Activated CD4-positive, alpha-beta T cell treated with anti-CD3 and anti-CD28 coated beads, Interleukin-2, amount 10 ng/mL, durations not matched to agents 24 days and 14 days (primary cell): ENCODE data around the gene KHSRP. TPM values are rescaled to one million over a fixed set of nuclear protein-coding genes. Genes with fewer than 3 reads are reported as not detected.
A peak's percentile ranks its signal among the peaks of the same experiment; 100 is the strongest.

Experiments
- DNase-seq: peaks from one replicate; pipeline ENCODE4 v3.0.0; 2022
- H3K27ac Mint-ChIP-seq: one replicate; pipeline ENCODE4 v1.8.0; 2022; ENCODE audit warnings: mild to moderate bottlenecking, mixed read lengths
- H3K27me3 Mint-ChIP-seq: one replicate; pipeline ENCODE4 v1.8.0; 2022; ENCODE audit warnings: mixed read lengths
- H3K36me3 Mint-ChIP-seq: one replicate; pipeline ENCODE4 v1.8.0; 2022; ENCODE audit warnings: low read depth, mild to moderate bottlenecking, mixed read lengths
- H3K4me1 Mint-ChIP-seq: one replicate; pipeline ENCODE4 v1.8.0; 2021; ENCODE audit warnings: mixed read lengths
- H3K4me3 Mint-ChIP-seq: one replicate; pipeline ENCODE4 v1.8.0; 2022; ENCODE audit warnings: mild to moderate bottlenecking, moderate library complexity, mixed read lengths
- H3K9me3 Mint-ChIP-seq: one replicate; pipeline ENCODE4 v1.8.0; 2021; ENCODE audit warnings: mixed read lengths
- intact Hi-C: fragments of 100-400 bp; cut with micrococcal nuclease; formaldehyde crosslinking; loops from one replicate; pipeline ENCODE4 v1.15.1; 2023
- total RNA-seq: library from RNA; stranded (reverse); gene quantifications from 2 replicates; pipeline ENCODE4 v1.2.3, GENCODE V29; 2022

The KHSRP gene
- total RNA-seq, 1 donor from 2014 or later, result 435 TPM

DNA sequence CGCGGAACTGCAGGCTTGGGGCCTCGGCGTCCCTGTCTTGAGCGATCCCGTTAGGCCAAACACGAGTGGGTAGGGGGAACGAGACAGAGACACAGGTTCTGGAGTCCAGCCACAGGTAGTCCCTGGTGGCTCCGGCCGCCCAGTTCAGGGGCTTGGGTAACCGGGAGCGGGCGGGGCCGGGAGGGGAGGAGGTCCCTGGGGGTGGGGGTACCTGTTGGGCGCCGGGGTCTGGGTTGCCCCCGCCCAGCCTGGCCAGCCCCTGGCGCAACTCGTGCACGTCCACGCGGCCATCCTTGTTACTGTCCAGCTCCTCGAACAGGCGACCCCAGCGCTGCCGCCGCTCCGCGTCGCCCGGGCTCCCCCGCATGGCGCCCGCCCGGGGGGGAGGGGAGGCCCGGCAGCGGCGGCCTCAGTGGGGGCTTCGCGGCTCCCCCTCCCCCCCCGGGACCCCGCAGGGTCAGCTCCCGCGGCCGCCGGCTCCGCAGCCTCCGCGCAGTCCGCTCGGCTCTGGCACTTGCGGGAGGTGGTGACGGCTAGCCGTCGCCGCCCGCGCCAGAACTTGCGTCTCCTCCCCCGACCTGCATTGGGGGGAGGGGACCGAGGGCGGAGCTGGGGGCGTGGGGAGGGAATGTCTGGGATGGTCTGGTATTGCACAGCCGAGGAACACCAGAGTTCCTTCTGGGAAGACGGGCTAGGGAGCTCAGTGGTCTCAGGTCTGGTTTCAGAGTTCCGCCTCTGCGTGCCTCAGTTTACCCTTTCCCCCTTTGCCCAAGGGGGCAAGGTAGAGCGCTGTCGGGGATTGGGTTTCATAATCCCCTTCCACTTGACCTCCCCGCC is 34.9 kb upstream of the KHSRP start, which contains the start of gene SLC25A23:
Gene SLC25A23 (minus strand): TSS at position 531 of the 837 bp plus-strand sequence. CDS start 164 bp downstream, at position 367.
- DNase-seq, result peak; percentile 91
- peak within 1 kb of the TSS; percentile 93 for H3K4me3 Mint-ChIP-seq
- H3K27ac Mint-ChIP-seq, result peak within 1 kb of the TSS; percentile 84
- intact Hi-C loops, result loop anchor here (1.0 to 2.0 kb wide), 6 partner anchors 22 to 404 kb away; partner anchors contain the start of genes DENND1C and GTF2F1
- H3K9me3 Mint-ChIP-seq, result peaks cover 7% of the 10 kb centered on the region
- peaks cover 28% of the 10 kb centered on the region for H3K36me3 Mint-ChIP-seq
- no peaks in the 10 kb centered on the region for H3K27me3 Mint-ChIP-seq
- H3K4me1 Mint-ChIP-seq, result peaks cover 13% of the 10 kb centered on the region

DNA sequence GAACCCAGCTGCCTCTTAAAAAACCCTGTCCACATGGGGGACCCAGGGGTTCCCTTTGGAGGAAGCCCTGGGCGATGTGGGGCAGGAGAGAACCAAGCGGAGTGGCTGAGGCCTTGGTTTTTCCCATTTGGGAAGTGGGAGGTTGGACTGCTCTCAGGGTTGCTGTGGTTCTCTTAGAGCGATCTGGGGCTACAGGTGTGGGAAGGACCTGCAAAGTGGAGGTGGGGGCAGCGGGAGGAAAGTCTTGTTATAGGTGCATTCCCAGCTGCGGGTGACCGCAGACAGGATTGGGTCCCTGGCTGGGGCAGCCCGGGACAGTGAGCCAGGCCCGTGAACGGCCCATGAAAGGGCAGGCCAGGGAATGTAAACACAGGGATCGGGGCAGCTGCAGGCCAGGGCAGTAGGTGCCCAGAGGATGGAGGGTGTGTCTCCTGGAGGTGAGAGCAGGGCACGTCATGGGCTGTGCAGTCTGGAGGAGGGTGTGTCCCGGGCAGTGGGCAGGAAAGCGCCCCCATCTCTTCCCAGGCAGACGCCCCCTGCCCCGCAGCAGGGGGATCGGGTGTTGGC is 34.2 kb upstream of the KHSRP start:
- peaks cover 7% of the 10 kb centered on the region for H3K9me3 Mint-ChIP-seq
- intact Hi-C loops, result no loop called here
- H3K27me3 Mint-ChIP-seq, result no peaks in the 10 kb centered on the region
- peaks cover 13% of the 10 kb centered on the region for H3K4me1 Mint-ChIP-seq
- H3K4me3 Mint-ChIP-seq, result peak overlapping the region; percentile 93
- peak overlapping the region; percentile 84 for H3K27ac Mint-ChIP-seq
- H3K36me3 Mint-ChIP-seq, result peaks cover 35% of the 10 kb centered on the region
- no peak for DNase-seq

DNA sequence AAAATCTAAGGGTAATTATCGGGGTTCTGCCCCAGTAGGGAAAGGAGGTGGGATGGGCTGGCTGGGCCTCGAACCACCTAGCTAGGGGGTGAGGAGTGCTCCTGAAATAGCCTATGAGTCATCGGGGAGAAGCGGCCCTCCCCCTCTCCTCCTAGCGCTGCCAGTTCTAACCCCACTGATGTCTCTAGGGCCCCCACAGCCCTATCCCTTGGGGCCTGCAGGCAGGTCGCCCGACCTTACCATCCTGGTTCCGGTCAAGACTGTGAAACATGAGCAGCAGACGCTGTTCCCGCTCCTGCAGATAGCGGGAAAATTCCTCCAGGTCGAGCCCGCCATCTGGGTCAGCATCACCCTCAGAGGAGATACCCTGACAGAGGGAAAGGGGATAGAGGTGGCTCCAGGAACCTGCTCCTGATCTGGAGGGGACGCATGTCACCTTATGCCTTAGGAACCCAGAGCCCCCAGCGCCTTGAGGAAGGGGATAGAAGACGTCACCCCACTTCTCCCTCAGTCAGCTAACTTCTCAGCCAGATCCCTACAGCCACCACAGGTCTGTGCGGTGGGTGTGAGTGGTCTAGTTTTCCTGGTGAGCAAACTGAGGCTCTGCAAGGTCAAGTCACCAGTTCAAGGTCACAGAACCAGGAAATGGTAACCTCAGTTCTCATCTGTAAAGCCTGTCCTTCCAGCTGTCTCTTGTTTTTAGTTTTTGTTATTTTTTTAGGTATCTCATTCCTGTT is 33.5 kb upstream of the KHSRP start:
- Mint-ChIP-seq H3K4me3 (peak overlapping the region; percentile 93), H3K9me3 (peaks cover 11% of the 10 kb centered on the region), H3K36me3 (peaks cover 40% of the 10 kb centered on the region), H3K27me3 (no peaks in the 10 kb centered on the region), H3K27ac (peak overlapping the region; percentile 84), H3K4me1 (peaks cover 13% of the 10 kb centered on the region)
- intact Hi-C loops, result no loop called here
- no peak for DNase-seq

GRCh38 chr19:6455924-6456323 is 31.3 kb upstream of the KHSRP start:
- no peaks in the 10 kb centered on the region for H3K27me3 Mint-ChIP-seq
- peaks cover 11% of the 10 kb centered on the region for H3K9me3 Mint-ChIP-seq
- DNase-seq, result no peak
- H3K27ac Mint-ChIP-seq, result no peak overlapping the region
- no peak overlapping the region for H3K4me3 Mint-ChIP-seq
- H3K36me3 Mint-ChIP-seq, result peaks cover 52% of the 10 kb centered on the region
- intact Hi-C loops, result no loop called here
- H3K4me1 Mint-ChIP-seq, result peaks cover 13% of the 10 kb centered on the region

GRCh38 chr19:6453951-6454565 is 29.4 kb upstream of the KHSRP start:
- Mint-ChIP-seq H3K4me3 (no peak overlapping the region), H3K4me1 (peaks cover 13% of the 10 kb centered on the region), H3K27me3 (no peaks in the 10 kb centered on the region), H3K27ac (no peak overlapping the region), H3K9me3 (peaks cover 11% of the 10 kb centered on the region), H3K36me3 (peaks cover 55% of the 10 kb centered on the region)
- intact Hi-C loops, result no loop called here
- DNase-seq, result no peak

GRCh38 chr19:6452899-6453298 is 28.3 kb upstream of the KHSRP start:
- Mint-ChIP-seq H3K9me3 (peaks cover 11% of the 10 kb centered on the region), H3K36me3 (peaks cover 55% of the 10 kb centered on the region), H3K27ac (no peak overlapping the region), H3K4me3 (no peak overlapping the region), H3K27me3 (no peaks in the 10 kb centered on the region), H3K4me1 (peaks cover 2% of the 10 kb centered on the region)
- intact Hi-C loops, result no loop called here
- no peak for DNase-seq

DNA sequence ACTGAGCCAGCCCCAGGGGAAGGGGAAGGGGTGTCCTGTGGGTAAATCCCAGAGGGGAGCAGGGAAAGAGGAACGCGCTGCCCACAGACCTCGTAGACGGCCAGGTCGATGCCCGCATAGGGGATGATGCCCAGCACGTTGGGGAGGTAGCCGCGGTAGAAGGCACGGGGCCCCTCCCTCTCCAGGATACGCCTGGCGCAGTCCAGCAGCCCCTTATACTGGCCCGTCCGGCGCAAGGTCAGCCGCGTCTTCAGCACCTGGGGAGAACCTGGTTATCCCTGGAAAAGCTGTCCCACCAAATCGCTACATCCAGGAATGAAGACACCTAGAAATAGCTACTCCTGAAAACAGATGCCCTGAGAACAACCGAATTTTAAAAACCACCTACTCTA is 27.6 kb upstream of the KHSRP start:
- Mint-ChIP-seq H3K27ac (no peak overlapping the region), H3K36me3 (peaks cover 50% of the 10 kb centered on the region), H3K27me3 (no peaks in the 10 kb centered on the region), H3K4me1 (peaks cover 2% of the 10 kb centered on the region), H3K4me3 (no peak overlapping the region), H3K9me3 (peaks cover 11% of the 10 kb centered on the region)
- intact Hi-C loops, result no loop called here
- no peak for DNase-seq

DNA sequence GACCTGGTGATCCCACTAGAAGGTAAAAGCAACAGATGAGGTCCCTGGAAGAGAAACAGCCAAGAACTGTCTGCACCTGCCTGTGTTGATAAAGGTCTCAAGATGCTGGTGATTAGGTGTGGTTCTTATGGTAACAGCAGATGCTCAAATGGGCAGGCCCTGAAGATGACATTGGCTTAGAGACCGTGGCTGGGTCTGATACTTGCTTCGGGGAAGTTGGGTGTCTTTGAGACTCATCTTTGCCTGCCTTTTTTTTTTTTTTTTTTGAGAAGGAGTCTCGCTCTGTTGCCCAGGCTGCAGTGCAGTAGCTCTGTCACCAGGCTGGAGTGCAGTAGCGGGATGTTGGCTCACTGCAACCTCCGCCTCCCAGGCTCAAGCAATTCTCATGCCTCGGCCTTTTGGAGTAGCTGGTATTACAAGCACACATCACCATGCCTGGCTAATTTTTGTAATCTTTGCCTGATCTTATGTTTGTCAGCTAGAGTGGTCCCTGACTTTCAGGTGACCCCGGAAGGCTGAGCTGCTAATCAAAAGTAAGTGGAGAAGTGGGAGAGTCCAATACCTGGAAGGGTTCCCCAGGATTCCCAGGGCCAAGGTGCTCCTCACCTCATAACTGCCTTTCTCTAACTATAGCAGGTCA is 27.1 kb upstream of the KHSRP start:
- peaks cover 48% of the 10 kb centered on the region for H3K36me3 Mint-ChIP-seq
- intact Hi-C loops, result no loop called here
- DNase-seq, result no peak

DNA sequence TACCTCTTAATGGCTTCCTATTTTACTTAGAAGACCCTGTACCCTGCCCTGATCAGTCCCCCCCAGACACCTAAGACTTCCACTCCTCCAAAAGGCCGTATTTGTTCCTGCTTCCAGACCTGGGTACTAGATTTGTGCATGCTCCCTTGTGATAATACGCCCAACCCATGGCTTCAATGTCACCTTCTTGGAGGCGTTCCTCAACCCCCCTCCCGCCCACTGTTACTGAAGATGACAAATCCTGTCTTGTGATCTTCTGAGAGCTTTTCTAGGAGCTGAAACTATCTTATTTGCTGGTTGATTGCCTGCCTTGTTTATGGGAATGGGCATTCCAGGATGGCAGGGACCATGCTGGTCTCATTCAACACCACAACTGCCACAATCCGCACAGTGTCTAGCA is 25.6 kb upstream of the KHSRP start:
- H3K27me3 Mint-ChIP-seq, result no peaks in the 10 kb centered on the region

More for the DNA sequence above, 27.1 kb upstream of the KHSRP start:
- Mint-ChIP-seq H3K4me1 (peaks cover 2% of the 10 kb centered on the region), H3K9me3 (peaks cover 11% of the 10 kb centered on the region), H3K27me3 (no peaks in the 10 kb centered on the region), H3K27ac (no peak overlapping the region), H3K4me3 (no peak overlapping the region)

GRCh38 chr19:6448045-6448444 is 23.4 kb upstream of the KHSRP start:
- intact Hi-C loops, result no loop called here
- no peak for DNase-seq
- Mint-ChIP-seq H3K36me3 (peaks cover 16% of the 10 kb centered on the region), H3K9me3 (no peaks in the 10 kb centered on the region), H3K27me3 (no peaks in the 10 kb centered on the region), H3K4me3 (no peak overlapping the region), H3K27ac (no peak overlapping the region), H3K4me1 (peaks cover 2% of the 10 kb centered on the region)

More for the DNA sequence above, 25.6 kb upstream of the KHSRP start:
- H3K36me3 Mint-ChIP-seq, result peaks cover 36% of the 10 kb centered on the region
- no peak overlapping the region for H3K4me3 Mint-ChIP-seq
- peaks cover 2% of the 10 kb centered on the region for H3K4me1 Mint-ChIP-seq
- no peak for DNase-seq
- H3K9me3 Mint-ChIP-seq, result peaks cover 8% of the 10 kb centered on the region
- intact Hi-C loops, result no loop called here
- H3K27ac Mint-ChIP-seq, result no peak overlapping the region

- Mint-ChIP-seq H3K27ac (no peak overlapping the region), H3K9me3 (no peaks in the 10 kb centered on the region), H3K4me3 (no peak overlapping the region), H3K36me3 (peaks cover 6% of the 10 kb centered on the region), H3K4me1 (peaks cover 2% of the 10 kb centered on the region), H3K27me3 (no peaks in the 10 kb centered on the region)
- DNase-seq, result no peak
- intact Hi-C loops, result no loop called here
These were observed 21.8 kb upstream of the KHSRP start for GRCh38 chr19:6446452-6446851.

DNA sequence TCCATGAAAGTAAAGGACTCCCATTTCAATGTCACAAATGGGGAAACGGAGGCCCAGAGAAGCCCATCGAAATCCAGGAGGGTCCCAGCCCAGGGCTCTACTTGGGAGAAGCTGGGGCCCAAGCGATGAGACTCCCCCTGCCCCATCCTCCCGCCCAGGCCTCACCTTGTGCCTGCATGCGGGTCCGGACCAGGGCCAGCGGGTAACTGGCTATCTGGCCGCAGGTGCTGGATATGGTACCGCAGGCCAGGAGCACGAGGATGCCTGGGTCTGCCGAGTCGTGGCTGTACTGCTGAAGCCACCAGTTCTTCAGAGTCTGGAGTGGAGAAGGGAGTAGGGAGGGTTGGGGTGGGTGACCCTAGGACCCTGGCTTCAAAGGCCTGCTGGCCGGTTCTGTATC is 19.4 kb upstream of the KHSRP start:
- intact Hi-C loops, result no loop called here
- peaks cover 3% of the 10 kb centered on the region for H3K36me3 Mint-ChIP-seq
- H3K4me3 Mint-ChIP-seq, result no peak overlapping the region
- no peaks in the 10 kb centered on the region for H3K27me3 Mint-ChIP-seq
- no peaks in the 10 kb centered on the region for H3K4me1 Mint-ChIP-seq
- DNase-seq, result no peak
- H3K27ac Mint-ChIP-seq, result no peak overlapping the region
- H3K9me3 Mint-ChIP-seq, result no peaks in the 10 kb centered on the region

GRCh38 chr19:6442087-6442688 is 17.6 kb upstream of the KHSRP start:
- H3K9me3 Mint-ChIP-seq, result no peaks in the 10 kb centered on the region
- no peaks in the 10 kb centered on the region for H3K4me1 Mint-ChIP-seq
- H3K36me3 Mint-ChIP-seq, result peaks cover 3% of the 10 kb centered on the region
- intact Hi-C loops, result no loop called here
- no peak for DNase-seq
- no peak overlapping the region for H3K4me3 Mint-ChIP-seq
- no peaks in the 10 kb centered on the region for H3K27me3 Mint-ChIP-seq
- H3K27ac Mint-ChIP-seq, result no peak overlapping the region
